ENCODE results near the gene PML.

The PML gene, protein sequence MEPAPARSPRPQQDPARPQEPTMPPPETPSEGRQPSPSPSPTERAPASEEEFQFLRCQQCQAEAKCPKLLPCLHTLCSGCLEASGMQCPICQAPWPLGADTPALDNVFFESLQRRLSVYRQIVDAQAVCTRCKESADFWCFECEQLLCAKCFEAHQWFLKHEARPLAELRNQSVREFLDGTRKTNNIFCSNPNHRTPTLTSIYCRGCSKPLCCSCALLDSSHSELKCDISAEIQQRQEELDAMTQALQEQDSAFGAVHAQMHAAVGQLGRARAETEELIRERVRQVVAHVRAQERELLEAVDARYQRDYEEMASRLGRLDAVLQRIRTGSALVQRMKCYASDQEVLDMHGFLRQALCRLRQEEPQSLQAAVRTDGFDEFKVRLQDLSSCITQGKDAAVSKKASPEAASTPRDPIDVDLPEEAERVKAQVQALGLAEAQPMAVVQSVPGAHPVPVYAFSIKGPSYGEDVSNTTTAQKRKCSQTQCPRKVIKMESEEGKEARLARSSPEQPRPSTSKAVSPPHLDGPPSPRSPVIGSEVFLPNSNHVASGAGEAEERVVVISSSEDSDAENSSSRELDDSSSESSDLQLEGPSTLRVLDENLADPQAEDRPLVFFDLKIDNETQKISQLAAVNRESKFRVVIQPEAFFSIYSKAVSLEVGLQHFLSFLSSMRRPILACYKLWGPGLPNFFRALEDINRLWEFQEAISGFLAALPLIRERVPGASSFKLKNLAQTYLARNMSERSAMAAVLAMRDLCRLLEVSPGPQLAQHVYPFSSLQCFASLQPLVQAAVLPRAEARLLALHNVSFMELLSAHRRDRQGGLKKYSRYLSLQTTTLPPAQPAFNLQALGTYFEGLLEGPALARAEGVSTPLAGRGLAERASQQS

DNA sequence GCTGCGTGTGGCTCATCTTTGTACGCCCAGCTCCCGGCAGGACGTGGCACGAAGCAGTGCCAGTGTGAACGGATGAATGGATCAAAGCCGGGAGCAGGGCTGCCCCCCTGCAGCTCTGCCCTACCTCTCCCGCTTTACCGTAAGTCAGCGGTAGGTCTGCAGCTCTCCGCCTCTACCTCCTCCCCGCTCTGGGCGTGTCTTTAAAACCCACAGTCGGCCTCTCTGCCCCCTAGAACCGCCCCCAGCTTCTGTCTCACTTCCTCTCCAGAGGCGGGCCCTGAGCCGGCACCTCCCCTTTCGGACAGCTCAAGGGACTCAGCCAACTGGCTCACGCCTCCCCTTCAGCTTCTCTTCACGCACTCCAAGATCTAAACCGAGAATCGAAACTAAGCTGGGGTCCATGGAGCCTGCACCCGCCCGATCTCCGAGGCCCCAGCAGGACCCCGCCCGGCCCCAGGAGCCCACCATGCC is at the start of gene PML:
PML (plus strand) TSS at position 304 of the 471 bp plus-strand sequence; CDS start at position 401, 97 bp downstream.
- peak; percentile 95 for DNase-seq

DNA sequence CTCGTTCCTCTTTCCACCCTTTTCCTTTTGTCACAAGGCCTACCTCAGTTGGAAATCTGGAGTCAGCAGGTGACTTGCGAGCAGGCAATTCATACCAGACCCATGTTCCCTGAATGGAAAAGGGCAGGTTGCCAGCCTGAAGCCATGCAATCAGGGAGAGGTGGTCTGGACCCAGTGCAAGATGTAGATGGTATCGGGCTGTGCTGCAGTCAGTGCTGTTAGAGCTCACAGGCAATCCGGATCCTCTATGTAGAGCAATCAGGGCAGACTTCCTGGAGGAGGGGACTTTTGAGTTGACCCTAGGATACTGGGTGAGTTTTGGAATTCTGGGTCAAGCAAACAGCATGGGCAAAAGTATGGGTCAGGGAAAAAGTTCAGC is 49.4 kb upstream of the PML start:
- no peak for DNase-seq

DNA sequence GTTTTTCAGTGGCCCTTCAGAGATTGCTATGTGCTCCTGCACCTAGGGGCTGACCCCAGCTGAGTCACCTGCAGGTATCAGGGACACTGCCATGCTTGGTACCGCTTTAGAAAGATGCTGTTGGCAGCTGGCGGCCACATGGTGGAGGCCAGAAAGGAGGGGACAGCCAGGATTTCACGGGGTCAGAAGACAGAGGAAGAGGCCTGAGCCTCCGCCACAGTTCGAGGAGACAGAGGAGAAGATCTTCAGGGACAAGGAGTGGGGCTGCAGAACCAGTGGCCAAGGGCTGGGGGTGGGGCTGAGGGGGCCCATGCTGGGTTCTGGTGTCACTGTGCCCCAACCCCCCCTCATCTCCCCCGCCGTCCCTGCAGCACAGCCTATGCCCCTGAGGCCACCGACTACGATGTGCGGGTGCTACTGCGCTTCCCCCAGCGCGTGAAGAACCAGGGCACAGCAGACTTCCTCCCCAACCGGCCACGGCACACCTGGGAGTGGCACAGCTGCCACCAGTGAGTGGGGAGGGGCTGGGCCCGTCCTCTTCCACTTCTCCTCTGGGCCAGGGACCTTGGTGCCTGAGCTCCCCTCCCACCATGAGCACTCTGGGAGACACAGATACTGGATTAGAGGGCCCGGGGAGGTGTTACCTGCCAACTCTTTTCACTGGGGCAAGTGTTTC is 48.3 kb upstream of the PML start:
- no peak for DNase-seq

DNA sequence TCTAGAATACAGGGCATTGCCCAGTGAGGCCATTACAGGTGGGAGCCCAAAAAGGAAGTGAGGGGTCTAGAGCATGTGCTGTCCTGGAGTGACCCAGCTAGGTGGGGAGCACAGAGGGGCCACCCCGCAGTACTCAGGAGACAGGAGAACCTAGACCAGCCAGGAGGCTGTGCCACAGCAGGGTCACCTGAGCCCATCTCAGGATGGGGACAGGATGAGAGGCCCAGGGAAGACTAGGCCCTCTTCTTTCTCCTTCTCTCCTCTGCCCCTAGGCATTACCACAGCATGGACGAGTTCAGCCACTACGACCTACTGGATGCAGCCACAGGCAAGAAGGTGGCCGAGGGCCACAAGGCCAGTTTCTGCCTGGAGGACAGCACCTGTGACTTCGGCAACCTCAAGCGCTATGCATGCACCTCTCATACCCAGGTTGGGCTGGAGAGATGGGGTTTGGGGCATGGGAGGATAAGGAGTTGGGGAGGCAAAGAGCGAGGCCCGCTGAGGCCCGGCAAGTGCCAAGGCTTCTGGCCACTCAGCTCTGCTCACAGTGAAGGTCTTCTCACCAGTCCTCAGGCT is 47.6 kb upstream of the PML start:
- no peak for DNase-seq

DNA sequence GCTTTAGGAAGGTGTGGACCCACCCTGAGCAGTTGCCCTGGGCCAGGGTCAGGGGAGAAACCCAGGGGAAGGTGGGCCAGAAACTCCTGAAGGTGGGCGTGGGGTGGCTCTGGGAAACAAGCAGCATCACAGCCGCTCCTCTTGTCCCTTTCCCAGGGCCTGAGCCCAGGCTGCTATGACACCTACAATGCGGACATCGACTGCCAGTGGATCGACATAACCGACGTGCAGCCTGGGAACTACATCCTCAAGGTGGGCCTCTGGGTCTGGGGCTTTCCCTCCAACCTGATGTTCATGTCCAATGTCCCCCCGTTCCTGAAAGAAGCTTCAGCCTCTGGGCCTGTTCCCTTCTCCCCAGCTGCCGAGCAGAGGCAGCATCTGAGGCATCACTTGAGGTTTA is 46.9 kb upstream of the PML start:
- DNase-seq = no peak

DNA sequence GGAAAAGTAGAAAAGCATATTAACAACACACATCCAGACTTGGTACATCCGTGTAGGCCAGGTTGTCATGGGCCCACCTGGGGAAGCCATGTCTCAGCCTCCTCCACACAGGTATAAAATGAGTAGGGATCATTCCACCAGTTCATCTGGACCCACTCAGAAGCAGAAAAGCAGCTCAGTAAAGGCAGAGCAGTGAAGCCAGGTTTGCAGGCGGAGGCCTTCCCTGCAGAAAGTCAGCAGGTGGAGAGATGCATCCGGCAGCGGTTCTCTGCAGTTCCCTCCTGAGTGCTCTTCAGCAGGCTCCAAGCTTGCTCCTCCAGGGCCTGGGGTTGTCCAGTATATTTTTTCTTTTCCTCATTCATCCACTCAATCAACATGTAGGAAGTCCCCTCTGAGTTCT is 46.1 kb upstream of the PML start:
- DNase-seq = no peak

DNA sequence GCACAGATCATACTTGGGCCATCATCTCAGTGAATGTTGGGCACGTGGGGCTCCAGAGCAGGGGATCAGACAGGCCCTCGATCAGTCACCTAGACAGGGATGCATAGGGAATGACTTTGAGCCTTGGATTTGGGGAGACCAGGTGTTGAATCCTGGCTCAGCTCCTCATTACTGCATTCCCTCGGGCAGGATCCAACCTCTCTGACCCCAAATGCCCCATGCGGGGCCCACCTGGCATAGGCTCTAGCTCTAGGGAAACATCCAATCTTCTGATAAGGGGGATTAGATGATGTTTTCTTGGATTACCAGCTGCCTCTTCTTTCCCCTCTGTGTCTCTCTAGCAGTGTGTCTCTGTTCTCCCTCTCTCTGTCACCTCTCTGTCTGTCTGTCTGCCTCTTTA is 45.5 kb upstream of the PML start:
- DNase-seq = no peak

DNA sequence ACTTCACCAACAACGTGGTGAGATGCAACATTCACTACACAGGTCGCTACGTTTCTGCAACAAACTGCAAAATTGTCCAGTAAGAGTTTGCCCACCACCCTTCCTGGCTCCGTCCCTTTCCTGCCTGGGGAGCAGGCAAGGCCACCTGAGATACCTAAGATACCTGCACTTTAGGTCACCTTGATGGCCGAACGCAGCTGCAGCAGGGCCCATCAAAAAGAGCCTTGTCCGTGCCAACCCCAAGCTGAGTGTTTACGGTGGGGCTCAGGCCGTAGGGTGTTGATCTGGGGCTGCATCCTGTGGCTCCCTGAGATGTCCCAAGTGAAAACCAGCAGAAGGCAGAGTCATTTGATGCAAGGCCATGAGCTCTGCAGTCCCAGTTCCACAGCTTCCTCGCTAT is 45.0 kb upstream of the PML start:
- DNase-seq = no peak

DNA sequence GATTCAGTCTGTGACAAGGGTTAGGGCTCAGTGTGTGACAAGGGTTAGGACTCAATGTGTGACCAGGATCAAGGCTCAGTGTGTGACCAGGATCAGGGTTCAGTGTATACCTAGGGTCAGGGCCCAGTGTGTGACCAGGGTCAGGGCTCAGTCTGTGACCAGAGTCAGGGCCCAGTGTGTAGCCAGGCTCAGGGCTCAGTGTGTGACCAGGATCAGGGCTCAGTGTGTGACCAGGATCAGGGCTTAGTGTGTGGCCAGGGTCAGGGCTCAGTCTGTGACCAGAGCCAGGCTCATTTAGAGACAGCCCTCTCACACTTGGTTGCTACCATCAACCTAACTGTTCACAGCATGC is 44.1 kb upstream of the PML start:
- DNase-seq = no peak

DNA sequence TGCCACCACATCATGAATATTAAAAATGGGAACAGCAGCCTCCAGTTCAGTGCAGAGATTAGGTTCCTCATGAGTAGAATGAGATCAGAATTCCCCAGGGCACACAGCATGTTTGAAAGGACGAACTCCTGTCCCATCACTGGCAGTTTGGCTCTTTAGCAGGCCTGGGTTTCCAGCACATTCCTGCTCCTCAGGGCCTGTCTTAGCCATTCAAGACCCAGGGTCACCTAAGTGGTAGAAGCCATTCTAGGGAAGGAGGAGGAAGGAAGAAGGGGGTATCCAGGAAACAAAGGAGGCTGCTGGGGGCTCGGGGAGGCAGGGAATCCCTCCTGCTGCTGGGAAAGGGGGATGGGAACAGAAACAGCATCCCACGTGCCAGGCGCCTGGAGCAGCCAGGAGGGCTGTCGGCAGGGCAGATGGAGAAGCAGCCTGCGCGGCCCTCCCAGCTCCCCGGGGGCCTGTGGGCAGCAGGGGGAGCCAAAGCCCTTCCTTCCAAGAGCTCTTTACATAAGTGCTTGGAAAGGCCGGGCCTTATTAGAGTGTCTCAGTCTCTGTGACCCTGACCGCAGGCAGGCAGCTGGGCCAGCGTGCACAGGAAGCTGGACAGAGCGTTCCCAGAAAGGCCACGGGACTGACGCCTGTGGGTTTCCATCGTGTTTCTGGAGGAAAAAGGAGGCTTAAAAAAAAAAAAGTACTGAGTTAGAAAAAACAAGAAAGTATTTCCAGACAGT is 43.5 kb upstream of the PML start:
- DNase-seq = peak; percentile 60

DNA sequence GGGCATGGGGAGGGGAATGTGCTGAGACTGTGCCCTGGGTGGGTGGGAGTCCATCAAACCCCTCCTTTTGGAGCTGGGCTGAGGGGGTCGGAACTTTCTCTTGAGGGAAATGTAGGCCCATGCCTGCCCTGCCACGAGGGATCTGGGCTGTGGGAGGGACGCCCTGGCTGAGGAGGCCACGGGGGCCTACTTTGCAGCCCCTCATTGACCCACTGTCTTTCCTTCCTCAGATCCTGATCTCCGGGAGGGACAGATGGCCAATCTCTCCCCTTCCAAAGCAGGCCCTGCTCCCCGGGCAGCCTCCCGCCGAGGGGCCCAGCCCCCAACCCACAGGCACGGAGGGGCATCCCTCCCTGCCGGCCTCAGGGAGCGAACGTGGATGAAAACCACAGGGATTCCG is 42.9 kb upstream of the PML start:
- no peak for DNase-seq

DNA sequence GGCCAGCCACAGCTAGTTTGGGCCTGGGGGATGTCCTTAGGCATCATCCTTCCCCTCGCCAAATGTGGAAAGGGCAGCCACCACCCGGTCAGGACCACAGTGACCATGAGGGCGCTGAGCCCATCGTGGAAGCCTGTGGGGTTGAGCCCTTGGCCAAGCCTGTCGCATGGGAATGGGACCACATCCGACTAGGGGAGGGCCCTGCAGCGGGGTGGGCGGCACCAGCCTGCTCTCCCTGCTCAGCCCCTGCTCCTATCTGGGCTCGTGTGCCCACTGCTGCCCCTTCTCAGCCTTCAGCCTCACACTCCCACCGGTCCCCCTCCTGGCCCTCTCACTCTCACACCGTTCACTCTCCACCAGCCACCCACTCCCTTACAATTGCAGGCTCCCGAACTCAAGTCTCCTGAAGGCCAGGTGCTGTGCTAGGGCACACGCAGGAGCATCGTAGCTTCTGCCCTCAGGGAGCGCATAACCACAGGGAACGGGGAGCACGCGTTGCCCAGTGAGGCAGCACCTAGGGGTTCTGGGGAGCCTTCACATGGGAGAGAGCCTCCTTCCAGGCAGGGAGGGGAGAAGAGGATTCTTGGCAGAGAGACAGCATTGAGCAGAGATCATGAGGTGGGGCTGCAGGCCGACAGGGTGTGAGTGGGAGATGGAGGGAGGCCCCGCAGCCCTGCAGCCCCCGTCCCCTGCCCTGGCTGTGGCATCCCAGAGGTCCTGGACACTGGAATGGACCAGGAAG is 42.2 kb upstream of the PML start:
- DNase-seq = no peak

DNA sequence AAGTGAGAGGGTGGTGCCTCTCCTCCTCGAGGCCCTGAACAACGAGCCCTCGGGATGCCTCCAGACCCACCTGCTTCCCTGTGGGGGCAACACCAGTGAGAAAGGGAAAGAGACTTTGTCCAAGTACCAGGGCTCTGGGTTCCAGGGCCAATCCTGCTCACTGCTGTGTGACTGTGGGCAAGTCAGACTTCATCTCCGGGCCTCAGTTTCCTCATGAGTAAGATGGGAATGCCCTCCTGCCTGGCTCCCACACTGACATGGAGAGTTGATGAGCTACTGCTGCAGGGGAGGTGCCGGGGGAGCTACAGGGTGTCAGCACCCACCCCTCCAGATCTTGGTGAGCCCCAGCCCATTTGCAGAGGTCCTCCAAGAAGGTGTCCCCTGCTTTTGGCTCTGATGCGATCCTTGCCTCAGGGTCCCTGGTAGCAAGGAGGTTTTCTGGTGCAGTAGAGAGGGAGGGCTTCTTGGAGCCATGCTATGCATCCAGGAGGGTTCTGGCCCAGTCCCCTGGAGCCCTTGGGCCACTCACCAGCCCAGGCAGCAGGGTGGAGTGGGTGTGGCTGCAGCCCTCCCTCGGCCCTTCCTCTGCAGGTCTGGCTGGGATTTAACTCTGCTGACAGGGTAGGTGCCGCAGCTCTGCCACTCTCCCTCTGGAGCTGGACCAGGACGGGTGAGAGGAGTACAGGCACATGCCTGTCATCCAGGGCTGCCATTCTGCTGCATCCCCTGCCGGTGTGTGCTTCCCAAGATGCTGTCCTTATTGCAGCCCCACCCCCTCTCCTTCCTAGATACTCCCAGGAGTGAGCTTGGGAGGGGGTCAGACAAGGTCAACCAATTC is 41.4 kb upstream of the PML start:
- DNase-seq = no peak

DNA sequence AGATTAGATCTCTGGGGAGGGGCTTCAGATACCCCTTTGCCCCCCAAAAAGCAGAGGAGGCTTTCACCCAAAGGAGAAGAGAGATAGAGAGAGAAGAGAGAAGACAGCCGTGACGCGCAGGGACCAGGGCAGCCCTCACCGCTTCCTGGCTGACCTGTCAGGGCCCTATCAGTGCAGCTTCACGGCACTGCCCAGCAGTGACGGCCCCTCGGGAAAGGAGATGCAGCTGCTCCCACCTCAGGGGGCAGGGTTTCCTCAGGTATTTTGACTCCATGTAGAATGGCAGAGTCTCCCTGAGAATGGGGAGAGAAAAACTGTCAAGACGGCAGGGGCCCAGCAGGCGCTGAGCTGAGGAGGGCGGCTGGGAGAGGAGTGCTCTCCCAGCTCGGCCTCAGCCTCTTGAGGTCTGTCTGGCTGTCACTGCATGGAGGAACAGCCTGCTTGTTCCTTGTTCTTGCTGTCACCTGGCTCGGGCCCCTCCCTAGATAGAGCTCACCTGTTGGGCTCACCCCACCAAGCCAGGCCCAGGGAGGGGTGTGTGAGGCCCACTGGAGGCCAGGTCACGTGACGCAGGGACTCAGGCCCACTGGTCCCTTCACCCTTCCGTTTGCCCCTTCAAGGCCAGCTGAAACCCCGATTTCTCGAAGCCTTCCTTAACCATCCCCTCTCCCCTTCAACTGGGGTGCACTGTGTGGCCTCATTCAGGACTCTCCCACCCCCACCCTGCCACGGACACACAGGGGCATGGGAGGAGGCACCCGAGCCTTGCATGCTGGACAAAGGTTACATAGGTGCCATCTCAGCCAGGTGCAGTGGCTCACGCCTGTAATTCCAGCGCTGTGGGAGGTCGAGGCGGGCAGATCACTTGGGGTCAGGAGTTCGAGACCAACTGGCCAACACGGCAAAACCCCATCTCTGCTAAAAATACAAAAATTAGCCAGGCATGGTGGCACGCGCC is 40.0 kb upstream of the PML start:
- no peak for DNase-seq

DNA sequence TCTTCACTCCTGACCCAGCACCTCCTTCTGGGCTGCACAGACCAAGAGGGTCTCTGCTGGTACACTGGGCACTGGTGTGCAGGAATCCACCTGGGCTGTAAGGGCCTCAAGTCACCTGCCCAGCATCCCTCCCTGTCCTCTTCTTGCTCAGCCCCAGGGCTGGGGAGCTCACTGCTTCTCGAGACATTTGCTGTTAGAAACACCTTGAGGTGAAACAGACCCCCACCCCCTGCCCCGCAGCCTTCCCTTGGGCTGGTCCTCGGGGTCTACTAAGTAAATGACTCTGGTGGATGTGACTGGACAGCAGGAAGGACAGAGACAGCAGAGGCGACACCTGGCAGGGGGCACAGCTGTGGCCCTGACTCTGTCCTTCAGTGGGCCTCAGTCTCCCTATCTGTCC is 39.2 kb upstream of the PML start:
- DNase-seq = no peak

DNA sequence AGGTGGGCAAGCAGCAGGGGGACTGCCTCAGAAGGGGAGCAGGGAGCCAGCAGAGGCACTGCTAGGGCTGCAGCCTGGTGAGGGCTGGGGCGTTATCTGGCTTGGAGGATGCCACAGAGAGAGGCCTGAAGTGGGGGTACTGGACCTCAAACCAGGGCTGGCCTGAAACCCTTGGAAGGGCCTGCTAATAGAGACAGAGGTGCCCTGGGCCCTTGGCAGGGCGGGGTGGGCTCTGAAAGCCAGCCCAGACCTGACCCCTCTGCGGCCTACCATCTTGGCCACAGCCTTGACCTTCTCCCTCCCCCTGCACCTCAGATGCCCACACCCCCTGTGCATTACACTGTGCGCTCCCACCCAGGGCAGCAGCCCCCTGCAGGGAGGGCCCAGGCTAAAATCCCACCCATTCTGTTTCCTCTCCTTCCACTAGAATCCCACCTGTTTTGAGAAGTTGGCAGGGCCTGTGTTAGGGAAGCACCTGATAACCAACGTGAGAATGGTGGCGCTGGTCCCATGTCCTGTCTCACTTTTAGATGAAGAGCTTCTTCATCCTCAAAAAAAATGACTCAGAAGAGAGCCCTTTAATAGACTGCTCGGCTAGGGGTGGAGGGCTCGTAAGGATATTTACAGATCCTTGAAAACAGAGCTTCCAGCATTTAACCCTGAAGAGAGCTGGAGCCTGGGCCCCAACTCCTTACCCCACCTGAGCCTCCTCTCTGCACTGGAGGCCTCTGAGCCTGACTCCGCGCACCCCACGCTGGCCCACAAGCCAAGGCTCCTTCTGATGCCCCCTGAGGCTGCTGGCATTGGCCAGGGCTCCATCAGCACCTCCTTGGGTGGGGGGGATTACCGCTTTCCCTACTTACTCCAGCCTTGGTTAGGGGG is 38.4 kb upstream of the PML start:
- DNase-seq = no peak

DNA sequence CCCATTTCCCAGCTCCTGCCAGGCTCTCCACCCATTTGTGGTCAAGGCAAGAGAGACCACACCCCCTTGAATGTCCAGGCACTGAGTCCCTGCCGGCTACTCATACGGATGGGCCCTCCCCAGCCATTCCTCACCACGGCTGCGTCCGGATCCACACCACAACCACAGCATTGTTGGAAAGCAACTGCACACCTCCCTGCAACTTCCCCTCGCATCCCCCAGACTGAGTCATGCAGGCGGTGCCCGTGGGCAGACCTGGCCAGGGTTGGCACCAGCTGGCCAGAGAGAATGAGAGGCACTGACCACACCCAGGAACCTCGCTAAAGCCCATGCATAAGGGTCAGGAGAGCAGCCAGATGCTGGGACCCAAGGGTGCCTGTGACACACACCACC is 37.8 kb upstream of the PML start:
- DNase-seq = no peak

DNA sequence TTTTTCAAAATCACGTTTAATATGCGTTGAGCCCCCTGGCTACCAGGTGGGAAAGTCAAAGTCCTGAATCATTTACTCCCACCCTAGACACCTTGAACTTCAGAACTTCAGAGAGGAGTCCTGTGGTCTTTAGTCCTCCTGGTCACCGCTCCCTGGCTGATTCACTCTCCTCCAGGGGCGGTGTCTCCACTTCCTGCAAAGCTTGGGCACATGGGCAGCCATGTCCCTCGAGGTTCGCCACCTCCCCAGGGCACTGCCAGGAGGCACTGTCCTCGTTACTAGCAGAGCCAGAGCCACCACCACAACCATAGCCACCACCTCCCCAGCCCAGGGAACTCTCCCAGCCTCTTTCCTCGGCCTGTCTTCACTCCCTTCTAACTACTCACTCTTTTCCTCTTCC is 37.2 kb upstream of the PML start:
- no peak for DNase-seq

DNA sequence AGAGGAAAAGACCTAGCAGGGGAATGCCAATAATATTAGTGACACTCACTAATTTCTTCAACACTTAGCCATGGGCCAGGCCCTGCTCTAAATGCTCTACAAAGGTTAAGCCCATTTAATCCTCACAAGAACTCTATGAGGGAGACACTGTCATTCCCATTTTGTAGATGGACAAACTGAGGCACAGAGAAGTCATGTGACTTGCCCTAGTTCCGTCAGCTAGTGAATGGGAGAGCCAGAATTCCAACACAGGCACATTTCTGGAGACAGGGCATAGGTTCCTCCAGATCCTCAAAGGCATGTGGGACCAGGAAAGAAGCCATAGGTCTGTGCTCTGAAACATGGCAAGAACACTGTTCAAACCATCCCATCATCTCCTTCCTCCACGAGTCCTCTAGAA is 36.7 kb upstream of the PML start:
- no peak for DNase-seq

All from stimulated activated CD4-positive, alpha-beta T cell treated with anti-CD3 and anti-CD28 coated beads, Interleukin-1b, Interleukin-23, amount 100 ng/mL, for 48 hours (primary cell).